Activated naive CD4-positive, alpha-beta T cell treated with Interleukin-2 at 50 U/mL for 16 hours (primary cell): Measurements from ENCODE around the gene ZNF197.
"Not testable (repeated sequence)": the region's sequence is repeated elsewhere in the genome, so short reads cannot be mapped to it uniquely, and the experiment has no call there.

Source experiments
- DNase-seq: peaks from one replicate; pipeline ENCODE4 v3.0.0-alpha.2; 2020

ZNF197 gene

DNA sequence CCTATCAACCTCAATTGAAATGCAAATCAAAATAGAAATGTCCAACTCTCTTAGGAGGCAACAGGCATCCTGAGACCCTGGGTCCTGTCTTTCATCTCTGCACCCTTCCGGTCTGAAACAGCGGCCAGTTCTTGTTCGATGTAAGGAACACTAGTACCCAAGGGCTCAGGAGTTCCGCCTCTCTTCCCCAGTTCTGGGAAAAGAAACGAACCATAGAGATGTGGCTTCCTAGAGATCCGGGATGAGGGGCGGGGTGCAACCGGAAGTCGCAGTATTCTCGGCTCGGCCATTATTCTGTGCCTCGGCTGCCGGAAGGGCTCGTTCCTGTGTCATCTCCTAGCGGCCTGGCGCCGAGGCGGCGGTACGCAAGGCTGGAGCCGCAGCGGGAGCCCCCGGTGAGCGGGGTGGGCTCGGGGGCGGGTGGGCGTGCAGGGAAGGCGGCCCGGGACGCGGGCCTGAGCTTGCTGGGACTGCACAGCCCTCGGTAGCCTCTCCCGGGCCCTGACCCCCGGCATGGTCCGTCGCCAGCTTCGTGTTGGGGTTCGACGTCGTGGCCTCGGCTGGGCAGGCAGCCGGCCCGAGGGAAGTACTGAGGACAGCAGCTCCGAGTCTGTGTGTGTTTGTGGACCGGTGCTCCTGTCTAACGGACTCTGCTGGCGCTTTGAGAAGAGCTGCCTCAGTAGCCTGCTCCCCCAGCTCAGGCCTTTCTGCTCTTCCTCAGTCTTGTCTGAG is at the start of gene ZNF197:
TSS of gene ZNF197 (plus strand) at position 288 of the 732 bp plus-strand sequence. CDS start 4,119 bp downstream, outside the sequence.
- peak; percentile 57 for DNase-seq

DNA sequence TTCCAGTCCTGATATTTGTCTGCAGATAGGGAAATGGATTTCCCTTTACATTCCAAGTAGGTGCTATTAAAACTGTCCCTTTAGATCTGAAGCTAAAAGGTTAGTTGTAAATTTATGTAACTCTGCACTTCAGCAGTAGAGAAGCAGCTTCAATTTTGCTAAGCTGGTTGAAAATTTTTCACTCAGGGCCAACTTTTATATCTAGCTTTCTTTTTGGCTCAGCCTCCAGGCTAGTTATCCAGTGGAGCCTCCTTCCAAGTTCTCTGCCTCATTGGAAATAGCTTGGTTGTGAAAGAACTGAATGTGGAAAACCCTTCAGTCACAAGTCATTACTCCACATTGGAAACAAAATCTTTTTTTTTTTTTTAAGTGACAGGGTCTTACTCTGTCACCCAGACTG is 48.2 kb upstream of the ZNF197 start:
- DNase-seq: no peak

DNA sequence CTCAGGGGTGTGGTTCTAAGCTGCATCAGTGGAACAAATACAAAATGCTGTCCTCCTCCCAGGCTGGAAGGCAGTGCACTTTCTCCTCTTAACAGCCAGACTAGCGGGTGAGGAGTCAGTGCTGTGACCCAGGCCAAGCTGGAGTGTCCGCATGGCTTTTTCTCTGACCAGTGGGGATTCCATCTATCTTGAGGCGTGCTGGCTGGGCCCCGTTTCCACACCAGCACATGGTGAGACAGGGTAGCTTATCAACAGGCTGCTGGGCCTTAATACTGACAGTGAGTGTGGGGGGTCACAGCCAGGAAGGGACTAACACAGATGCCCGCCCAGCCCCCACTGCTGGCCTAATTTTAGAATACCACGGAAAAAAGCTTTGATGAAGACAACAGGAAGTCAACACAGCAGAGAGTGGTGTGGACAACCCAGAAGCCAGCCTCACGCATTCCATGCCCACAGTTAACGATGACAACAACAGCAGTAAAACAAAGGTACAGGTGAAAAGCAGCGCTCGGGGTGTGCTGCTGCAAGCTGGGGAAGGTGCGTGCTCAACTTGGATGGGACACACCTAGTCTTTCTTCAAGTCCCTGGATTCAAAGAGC is 47.4 kb upstream of the ZNF197 start:
- DNase-seq: not testable (repeated sequence)

DNA sequence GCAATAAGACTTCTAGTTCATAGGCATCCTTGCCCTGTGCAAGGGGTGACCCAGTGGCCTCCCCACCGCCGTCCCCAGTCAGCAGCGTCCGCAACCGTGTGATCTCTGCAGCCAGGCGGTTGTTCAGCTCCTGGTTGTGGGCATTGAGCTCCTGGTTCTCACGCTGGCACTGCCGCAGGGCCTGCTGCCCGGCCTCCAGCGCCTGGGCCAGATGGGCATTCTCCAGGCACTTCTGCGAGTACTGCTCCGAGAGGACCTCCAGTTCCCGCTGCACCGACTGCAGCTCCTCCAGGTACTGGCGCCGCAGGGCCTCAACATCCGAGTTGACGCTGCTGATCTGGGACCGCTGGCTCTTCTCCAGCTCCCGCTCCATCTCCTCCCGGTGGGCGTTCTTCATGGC is 46.5 kb upstream of the ZNF197 start:
- not testable (repeated sequence) for DNase-seq

DNA sequence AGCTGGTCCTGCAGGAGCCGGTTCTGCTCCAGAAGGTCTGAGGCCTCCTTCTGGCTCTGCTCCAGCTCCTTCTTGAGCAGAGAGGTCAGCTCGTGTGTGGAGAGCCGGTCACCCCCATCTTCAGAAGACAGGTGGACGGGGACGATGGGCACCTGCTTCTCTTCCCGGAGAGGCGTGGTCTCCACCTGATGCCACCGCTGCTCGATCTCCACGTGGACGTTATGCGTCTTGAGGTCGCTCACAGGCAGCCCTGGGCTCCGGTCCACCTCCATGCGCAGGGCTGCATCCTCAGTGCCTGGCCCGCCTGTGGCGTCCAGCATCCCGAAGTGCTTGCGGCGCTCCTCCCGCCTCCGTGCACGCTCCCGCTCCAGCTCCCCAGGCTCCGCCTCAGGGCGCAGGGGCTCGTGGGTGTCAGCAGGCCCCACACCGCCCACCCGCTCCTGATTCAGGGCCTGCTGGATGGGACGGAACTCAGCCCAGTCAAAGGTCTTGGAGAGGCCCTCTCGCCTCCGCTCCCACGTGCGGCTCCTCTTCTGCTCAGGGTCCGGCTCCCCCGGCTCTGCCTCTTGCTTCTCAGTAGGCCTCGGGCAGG is 45.8 kb upstream of the ZNF197 start:
- DNase-seq: not testable (repeated sequence)

DNA sequence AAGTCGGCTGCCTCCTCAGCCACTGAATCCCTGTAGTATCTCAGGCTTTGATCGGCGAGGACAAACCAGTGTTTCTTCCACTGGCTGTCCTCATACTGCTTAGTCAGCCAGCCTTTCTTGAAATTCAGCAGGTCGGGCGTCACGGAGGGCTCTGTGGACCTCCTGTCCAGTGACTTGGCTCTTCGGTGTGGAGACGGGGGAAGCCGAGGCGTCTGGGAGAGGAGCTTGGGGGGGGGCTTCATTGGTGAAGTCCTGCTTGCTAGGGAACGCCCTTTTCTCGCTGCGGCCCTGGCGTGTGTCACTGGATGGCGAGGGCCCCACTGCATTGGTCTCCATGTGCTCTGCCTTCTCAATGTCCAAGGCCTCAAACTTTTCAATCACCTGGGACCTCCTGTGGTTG is 45.1 kb upstream of the ZNF197 start:
- DNase-seq: not testable (repeated sequence)

DNA sequence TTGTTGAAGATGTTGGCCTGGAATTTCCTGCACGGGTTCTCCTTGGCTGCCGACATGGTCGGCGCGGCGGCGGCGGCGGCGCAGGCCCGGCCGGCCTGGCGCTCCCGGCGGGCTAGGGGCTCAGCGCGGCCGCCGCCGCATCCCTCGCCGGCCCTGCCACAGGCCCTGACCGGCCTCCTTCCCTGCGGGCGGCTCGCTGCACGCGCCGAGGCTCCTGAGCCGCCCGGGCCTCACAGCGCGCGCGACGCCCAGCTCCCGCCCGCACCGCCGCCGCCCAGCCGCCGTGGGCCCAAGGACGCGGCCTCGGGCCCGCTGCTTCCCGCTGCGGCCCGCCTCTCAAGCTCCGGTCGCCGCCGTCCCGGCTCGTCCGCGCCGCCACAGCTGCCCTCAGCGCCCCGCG is 43.9 kb upstream of the ZNF197 start:
- DNase-seq: not testable (repeated sequence)

DNA sequence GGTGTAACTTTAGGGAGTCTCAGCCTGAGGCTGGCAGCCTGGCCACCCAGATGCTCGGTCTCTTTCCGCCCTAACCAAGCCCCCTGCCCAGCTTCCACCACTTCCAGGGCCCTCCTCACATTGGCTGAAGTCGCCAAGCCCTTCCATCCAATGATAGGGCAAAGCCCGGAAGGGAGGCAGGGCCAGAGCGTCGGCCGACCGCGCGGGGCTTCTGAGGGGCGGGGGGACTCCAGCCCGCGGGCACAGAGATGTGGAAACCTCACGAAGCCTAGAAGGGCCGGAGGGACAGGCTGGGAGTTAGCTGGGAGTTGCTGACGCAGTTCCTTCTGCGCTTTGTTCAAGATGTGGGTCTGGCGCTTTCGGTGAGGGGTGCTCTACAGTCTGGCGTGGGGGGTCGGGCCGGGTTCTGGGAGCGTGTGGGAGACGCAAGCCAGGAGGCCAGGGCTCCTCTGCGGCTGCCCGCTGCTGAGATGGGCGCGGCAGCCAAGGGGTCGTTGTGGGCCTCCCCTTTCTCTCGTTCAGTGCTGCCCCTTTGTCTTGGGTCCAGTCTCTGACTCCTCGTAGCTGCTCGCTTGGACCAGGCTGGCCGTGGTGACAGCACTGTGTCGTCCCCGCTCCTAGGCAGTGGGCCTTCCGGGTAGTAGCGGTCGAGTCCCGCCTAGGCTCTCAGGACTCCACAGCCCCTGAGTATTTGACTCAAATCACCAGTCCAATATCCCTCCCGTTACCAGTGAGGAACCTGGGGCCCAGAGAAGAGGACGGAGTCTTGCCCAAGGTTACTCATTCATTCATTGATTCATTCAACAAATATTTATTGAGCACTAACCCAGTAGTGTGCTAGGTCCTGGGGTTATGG is 40.0 kb upstream of the ZNF197 start, which contains the start of gene ZNF660:
TSS of gene ZNF660 (plus strand) at position 319 of the 856 bp plus-strand sequence. CDS start 9,230 bp downstream, outside the sequence.
- no peak for DNase-seq

DNA sequence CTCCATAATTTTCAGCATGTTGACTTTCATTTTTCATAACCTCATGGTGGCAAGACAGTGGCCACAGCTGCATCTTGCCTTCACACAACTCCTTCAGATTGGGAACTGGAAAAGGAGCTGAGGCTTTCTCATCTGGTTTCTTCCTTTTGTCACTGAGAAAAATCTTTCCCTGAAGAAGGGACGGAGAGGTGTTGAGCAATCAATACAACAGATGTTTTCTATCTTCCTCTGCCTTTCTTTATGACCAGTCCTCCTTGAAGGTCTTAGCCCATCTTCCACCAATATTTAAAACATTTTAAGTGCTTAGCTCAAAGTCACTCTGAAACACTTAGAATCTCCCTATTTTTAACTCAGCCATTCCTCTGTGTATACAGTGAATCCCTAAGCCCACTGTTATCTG is 28.2 kb upstream of the ZNF197 start:
- DNase-seq: no peak

DNA sequence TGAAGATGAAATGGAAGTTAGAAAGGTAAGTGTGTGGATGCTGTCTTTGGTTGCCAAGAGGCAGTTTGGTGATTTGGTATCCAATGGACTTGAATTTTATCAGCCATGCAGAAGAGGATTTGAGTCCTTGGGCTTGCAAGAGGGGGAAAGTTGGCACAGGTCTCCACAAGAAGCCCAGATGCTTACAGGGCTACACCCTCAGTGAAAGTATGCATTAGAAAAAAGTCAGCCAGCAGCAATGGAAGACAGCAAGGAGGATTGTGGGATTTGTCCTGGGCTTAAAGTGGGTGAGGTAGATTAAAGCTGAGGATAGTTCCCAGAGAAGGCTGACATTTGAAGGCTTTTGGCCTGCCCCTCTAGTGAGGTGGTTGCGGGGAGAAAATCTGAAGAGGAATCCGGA is 23.1 kb upstream of the ZNF197 start:
- DNase-seq: no peak

DNA sequence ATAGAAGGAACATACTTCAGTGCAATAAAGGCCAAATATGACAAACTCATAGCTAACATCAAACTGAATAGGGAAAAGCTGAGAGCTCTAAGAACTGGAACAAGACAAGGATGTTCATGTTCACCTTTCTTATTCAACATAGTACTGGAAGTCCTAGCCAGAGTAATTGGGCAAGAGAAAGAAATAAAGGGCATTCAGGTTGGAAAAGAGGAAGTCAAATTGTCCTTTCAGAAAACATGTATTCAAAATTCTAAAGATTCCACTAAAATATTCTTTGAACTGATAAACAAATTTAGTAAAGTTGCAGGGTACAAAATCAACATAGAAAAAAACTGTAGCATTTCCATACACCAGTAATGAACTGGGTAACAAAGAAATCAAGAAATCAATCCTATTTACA is 12.2 kb upstream of the ZNF197 start:
- DNase-seq: no peak

DNA sequence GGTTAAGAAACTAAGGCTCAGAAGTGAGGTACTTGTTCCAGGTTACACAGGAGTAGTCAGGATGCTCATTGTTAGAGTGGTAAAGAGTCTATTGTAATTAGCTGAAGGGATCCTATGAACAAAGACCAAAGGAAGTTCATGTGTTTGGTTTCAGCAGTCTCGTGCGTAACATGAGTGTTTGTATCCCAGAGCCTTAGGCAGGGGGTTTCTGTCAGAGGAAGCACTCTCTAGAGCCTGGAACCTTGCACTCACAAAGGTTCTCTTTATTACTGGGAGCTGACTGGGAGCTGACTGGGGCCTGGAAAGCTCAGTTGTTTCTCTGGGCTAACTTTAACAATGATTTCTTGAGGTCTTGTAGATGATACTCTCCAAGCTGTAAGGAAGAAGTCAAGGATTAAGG is 3.9 kb downstream of the ZNF197 start:
- no peak for DNase-seq

DNA sequence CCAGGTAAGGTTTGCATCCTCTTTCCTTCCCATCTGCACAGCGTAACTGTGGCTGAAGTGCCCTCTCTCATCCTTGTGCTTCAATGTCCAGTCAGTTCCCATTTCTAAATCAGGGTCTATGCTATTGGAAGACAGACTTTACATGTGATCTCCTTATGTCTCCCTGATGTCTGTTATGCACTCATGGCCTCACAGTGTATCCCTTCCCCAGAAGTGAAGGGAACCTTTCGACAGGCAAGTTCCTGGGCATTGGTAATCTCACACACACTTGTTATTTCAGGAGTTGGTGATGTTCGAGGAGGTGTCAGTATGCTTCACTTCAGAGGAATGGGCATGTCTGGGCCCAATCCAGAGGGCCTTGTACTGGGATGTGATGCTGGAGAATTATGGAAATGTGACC is 7.4 kb downstream of the ZNF197 start:
- DNase-seq: no peak

DNA sequence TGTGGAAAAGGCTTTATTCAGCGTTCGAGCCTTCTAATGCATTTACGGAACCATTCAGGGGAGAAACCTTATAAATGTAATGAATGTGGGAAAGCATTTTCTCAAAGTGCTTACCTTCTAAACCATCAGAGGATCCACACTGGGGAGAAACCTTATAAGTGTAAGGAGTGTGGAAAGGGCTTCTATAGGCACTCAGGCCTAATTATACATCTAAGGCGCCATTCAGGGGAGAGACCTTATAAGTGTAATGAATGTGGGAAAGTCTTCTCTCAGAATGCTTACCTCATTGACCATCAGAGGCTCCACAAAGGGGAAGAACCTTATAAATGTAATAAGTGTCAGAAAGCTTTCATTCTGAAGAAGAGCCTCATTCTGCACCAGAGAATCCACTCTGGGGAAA is 17.5 kb downstream of the ZNF197 start:
- no peak for DNase-seq

DNA sequence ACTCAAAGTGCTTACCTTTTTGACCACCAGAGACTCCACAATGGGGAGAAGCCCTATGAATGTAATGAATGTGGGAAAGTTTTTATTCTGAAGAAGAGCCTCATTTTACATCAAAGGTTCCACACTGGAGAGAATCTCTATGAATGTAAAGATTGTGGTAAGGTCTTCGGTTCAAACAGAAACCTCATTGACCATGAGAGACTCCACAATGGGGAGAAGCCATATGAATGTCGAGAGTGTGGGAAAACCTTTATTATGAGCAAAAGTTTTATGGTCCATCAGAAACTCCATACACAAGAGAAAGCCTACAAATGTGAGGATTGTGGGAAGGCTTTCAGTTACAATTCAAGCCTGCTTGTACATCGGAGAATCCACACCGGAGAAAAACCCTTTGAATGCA is 18.2 kb downstream of the ZNF197 start:
- no peak for DNase-seq

DNA sequence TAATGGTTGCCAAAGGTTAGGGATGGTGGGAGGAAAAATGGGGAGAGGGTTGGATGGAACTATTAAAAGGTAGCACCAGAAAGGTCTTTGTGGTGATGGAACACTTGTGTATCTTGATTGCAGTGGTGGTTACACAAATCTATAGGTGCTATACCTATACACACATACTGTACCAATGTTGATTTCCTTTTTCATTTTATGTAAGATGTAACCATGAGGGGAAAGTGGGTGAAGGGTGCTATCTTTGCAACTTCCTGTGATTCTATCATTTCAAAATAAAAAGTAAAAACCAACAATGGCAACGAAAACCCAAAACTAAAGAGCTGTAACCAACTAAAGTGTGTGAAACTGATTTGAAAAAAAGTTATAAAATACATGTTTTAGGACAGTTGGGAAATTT is 22.9 kb downstream of the ZNF197 start:
- no peak for DNase-seq

DNA sequence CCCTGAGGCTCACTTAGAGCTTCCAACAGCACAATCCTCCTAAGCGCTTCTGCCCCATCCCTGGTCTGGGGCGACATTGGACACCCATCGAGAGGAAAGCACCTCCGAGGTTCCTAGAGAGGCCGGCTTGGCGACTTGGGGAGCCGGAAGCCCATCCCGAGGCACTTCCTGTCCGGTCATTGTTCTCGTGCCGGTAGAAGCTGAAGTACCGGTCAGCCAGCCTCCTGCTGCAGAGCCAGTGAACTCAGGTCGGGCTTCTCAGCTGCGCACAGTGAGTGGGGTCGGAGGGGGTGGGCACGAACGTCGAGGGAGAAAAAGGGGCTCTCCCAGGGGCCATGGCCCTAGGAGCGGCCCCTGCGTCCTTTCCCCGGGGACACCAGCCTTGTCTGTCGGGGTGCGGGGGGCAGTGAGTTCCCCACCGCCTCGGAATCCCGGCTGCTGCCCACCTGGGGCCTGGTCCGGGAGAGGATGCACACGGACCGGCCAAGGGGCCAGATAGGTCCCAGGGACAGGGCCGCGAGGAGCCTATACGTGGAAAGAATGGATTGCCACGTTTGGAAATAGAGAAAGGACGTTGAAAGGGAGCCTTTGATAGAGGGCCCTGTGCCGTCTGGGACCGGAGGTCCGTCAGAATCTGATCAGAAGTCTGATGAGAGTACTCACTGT is 23.9 kb downstream of the ZNF197 start, which contains the start of gene ZNF35:
TSS of gene ZNF35 (plus strand) at position 169 of the 666 bp plus-strand sequence. CDS start 2,336 bp downstream, outside the sequence.
- DNase-seq: peak; percentile 26

DNA sequence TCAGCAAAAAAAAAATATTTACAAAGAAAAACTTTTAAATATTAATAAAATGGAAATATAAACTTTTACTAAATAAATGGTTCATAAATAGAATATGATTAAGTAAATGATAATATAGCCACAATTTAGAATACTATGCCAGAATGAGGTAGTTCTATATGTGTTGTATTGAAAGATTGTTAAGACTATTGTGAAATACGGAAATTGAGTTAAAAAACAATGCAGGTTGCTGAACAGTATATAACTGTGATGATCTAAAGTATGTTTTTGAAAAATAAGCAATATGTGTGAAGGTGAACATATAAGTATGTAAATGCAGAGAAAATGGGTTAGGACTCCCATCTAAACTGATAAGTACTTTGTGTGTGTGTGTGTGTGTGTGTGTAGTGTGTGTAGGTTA is 24.9 kb downstream of the ZNF197 start:
- no peak for DNase-seq

DNA sequence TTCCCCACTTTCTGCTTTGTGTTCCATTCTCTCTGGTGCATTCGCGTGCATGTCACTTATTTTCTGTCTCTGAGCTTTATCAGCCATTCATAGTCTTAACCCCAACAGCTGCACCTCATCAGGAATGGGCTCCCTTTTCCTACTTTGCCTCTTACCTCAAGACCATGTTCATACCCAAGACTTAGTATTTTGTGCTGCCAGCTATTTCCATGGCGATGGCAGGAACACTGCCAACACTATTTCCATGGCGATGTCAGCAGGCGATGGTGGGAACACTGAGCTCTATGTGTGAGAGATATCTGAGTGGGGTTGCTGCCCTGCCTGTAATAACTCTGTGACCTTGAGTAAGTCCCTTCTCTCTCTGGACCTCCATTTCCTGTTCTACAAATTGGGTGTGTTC is 29.2 kb downstream of the ZNF197 start:
- DNase-seq: no peak

DNA sequence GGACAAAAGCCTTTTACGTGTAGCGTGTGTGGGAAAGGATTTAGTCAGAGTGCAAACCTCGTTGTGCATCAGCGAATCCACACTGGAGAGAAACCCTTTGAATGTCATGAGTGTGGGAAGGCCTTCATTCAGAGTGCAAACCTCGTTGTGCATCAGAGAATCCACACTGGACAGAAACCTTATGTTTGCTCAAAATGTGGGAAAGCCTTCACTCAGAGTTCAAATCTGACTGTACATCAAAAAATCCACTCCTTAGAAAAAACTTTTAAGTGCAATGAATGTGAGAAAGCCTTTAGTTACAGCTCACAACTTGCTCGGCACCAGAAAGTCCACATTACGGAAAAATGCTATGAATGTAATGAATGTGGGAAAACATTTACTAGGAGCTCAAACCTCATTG is 34.2 kb downstream of the ZNF197 start:
- no peak for DNase-seq

DNA sequence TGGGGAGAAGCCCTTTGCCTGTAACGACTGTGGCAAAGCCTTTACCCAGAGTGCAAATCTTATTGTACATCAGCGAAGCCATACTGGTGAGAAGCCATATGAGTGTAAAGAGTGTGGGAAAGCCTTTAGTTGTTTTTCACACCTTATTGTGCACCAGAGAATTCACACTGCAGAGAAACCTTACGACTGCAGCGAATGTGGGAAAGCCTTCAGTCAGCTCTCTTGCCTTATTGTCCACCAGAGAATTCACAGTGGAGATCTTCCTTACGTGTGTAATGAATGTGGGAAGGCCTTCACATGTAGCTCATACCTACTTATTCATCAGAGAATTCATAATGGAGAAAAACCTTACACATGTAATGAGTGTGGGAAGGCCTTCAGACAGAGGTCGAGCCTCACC is 34.6 kb downstream of the ZNF197 start:
- DNase-seq: no peak

DNA sequence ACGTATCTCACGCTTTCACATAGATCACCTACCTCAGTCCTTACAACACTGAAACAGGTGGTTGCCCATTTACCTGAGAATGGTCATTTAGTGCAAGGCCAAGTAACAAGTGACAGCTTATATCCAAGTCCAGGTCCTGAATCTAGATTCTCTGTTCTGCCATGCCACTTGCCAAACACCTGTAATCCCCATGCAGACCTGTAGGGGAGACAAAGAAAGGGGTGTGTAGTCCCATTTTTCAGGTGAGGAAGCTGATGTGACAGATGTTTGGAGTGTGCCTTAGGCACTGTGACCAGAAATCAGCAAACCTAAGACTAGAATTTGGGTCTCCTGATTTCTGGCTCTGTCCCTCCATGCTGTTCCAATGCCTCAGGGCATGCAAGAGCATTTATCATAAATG is 36.4 kb downstream of the ZNF197 start:
- DNase-seq: no peak

DNA sequence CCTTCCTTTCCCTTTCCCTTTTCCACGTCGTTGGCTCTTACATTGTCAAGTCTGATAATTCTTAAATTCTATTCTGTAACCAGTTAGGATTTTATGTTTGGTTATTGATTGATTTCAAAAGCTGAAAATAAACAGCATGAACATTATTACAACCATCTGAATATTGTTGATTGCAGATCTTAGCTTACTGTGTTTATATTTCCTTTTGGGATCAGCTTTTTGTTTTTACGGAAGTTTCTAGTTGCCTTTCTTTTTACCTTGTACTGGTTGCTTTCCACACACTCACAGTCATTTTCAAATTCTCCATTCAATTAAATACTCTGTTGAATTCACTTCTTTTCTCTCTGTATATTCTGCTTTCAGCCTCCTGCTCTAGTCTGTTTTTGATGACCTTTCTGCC is 40.3 kb downstream of the ZNF197 start:
- DNase-seq: no peak
